HEK293 (cell line): ENCODE data around the gene SELENOI.

Experiments
- CTCF ChIA-PET: fragments of 350-600 bp; formaldehyde crosslinking; extraction: SDS; loops from one replicate; lab custom pipeline; 2021; ENCODE audit warnings: antibody characterized with exemption; lab: Yijun Ruan, JAX
- POLR2A ChIA-PET: fragments of 300-600 bp; formaldehyde crosslinking; extraction: SDS; loops from one replicate; lab custom pipeline; 2020; ENCODE audit warnings: antibody characterized with exemption, inconsistent platforms; lab: Yijun Ruan, JAX
- H3K27ac ChIP-seq: fragments of 200-500 bp; sonication (Bioruptor generic); 2 replicates; pipeline ENCODE4 v1.5.1; 2014; ENCODE audit warnings: low read depth, low read length, control low read depth, inconsistent platforms; ENCODE audit errors: extremely low read depth
- H3K36me3 ChIP-seq, 2 experiments: fragments of 200-500 bp in 1 of 2; sonication (Bioruptor generic) in 1 of 2; 1 replicate in 1 of 2; 2 replicates in 1 of 2; pipeline ENCODE4 v1.5.1; 2014 to 2017; ENCODE audit warnings: inconsistent platforms in 2 of 2, low read length in 2 of 2; ENCODE audit not compliant: control insufficient read depth in 2 of 2, insufficient read depth in 1 of 2
- H3K4me1 ChIP-seq: fragments of 200-500 bp; sonication (Bioruptor generic); 2 replicates; pipeline ENCODE4 v1.5.1; 2014; ENCODE audit warnings: mild to moderate bottlenecking, low read length, inconsistent platforms; ENCODE audit not compliant: control insufficient read depth, insufficient read depth
- H3K4me3 ChIP-seq: 2 replicates; pipeline ENCODE4 v1.5.1; 2011; ENCODE audit warnings: low read depth, mild to moderate bottlenecking, control low read depth, low read length, moderate library complexity
- H3K9me3 ChIP-seq: fragments of 200-500 bp; sonication (Bioruptor generic); 2 replicates; pipeline ENCODE4 v1.5.1; 2014; ENCODE audit warnings: low read depth, low read length, inconsistent platforms; ENCODE audit not compliant: control insufficient read depth, insufficient read depth
- GFI1B ChIP-seq: fragments of 450-650 bp; formaldehyde crosslinking; IDR thresholded peaks from 2 replicates; pipeline ENCODE4 v1.5.1; 2016; ENCODE audit warnings: missing biosample characterization, missing genetic modification characterization
- TSHZ1 ChIP-seq: fragments of 450-650 bp; formaldehyde crosslinking; IDR thresholded peaks from 2 replicates; pipeline ENCODE4 v1.5.1; 2016; ENCODE audit warnings: missing biosample characterization, missing genetic modification characterization, borderline replicate concordance
- ZBTB11 ChIP-seq: fragments of 450-650 bp; formaldehyde crosslinking; conservative IDR thresholded peaks from 2 replicates; pipeline ENCODE4 v1.5.1; 2016; ENCODE audit warnings: low read depth, missing biosample characterization, missing genetic modification characterization
- ZFHX2 ChIP-seq: fragments of 450-650 bp; formaldehyde crosslinking; conservative IDR thresholded peaks from 2 replicates; pipeline ENCODE4 v1.5.1; 2016; ENCODE audit warnings: missing biosample characterization, missing genetic modification characterization
- ZNF155 ChIP-seq: fragments of 450-650 bp; formaldehyde crosslinking; IDR thresholded peaks from 2 replicates; pipeline ENCODE4 v1.5.1; 2016; ENCODE audit warnings: missing biosample characterization, missing genetic modification characterization
- ZNF48 ChIP-seq: fragments of 450-650 bp; formaldehyde crosslinking; IDR thresholded peaks from 2 replicates; pipeline ENCODE4 v1.5.1; 2016; ENCODE audit warnings: missing biosample characterization, missing genetic modification characterization
- ZNF518A ChIP-seq: fragments of 450-650 bp; formaldehyde crosslinking; conservative IDR thresholded peaks from 2 replicates; pipeline ENCODE4 v1.5.1; 2016; ENCODE audit warnings: low read depth, missing biosample characterization, missing genetic modification characterization
- ZNF629 ChIP-seq: fragments of 450-650 bp; formaldehyde crosslinking; IDR thresholded peaks from 2 replicates; pipeline ENCODE4 v1.5.1; 2017; ENCODE audit warnings: missing biosample characterization, missing genetic modification characterization
- ZNF785 ChIP-seq: fragments of 450-650 bp; formaldehyde crosslinking; IDR thresholded peaks from 2 replicates; pipeline ENCODE4 v1.5.1; 2016; ENCODE audit warnings: missing biosample characterization, missing genetic modification characterization
- ZNF792 ChIP-seq: fragments of 450-650 bp; formaldehyde crosslinking; IDR thresholded peaks from 2 replicates; pipeline ENCODE4 v1.5.1; 2016; ENCODE audit warnings: missing biosample characterization, missing genetic modification characterization

The SELENOI gene

GRCh38 chr2:26335231-26335630 lies 10.7 kb upstream of the SELENOI start:
- POLR2A ChIA-PET, result no interaction called here
- H3K9me3 ChIP-seq, result no peaks in the 10 kb centered on the region

DNA sequence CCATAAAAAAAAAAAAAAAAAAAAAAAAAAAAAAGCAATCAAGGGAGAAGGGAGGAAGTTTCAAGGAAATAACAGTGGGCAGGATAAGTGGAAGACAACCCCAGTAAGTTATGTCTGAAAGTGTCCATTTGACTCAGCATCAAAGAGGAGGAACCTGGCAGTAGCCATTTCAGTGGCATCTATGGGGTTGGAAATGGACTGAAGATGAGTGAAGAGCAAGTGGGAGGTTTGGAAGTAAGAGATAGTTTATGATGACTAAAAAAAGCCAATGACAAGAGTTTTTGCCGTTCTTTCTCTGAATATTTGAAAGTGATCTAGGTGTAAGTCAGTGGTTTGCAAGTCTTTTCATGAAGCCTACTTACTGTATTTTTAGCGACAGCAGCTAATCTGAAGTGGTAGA lies 9.2 kb upstream of the SELENOI start:
- no peak overlapping the region for H3K4me3 ChIP-seq
- TF ChIP-seq ZBTB11 (tag by site-specific recombination), result no peak
- no peaks in the 10 kb centered on the region for H3K9me3 ChIP-seq
- ChIA-PET CTCF (interaction anchor here (0.6 kb wide), 2 partner anchors 11 to 78 kb away, joined by 3 read pairs; no protein-coding TSS in a partner anchor), POLR2A (no interaction called here)
- no peak overlapping the region for H3K27ac ChIP-seq
- H3K4me1 ChIP-seq, result no peaks in the 10 kb centered on the region
- H3K36me3 ChIP-seq, result no peaks in the 10 kb centered on the region

More at GRCh38 chr2:26335231-26335630, 10.7 kb upstream of the SELENOI start:
- H3K27ac ChIP-seq, result no peak overlapping the region
- no peaks in the 10 kb centered on the region for H3K36me3 ChIP-seq
- H3K4me1 ChIP-seq, result no peaks in the 10 kb centered on the region
- TF ChIP-seq ZNF785 (tag by site-specific recombination), result no peak
- no peak for TF ChIP-seq GFI1B
- TF ChIP-seq ZNF48 (tag by site-specific recombination), result no peak
- TF ChIP-seq ZFHX2, result no peak
- no peak for TF ChIP-seq ZNF155 (tag by site-specific recombination)
- TF ChIP-seq ZNF518A (tag by site-specific recombination), result no peak
- no peak for TF ChIP-seq TSHZ1 (tag by site-specific recombination)
- CTCF ChIA-PET, result interaction anchor here (1.0 kb wide), 1 partner anchor 243 kb away, joined by 3 read pairs; no protein-coding TSS in a partner anchor
- H3K4me3 ChIP-seq, result no peak overlapping the region

DNA sequence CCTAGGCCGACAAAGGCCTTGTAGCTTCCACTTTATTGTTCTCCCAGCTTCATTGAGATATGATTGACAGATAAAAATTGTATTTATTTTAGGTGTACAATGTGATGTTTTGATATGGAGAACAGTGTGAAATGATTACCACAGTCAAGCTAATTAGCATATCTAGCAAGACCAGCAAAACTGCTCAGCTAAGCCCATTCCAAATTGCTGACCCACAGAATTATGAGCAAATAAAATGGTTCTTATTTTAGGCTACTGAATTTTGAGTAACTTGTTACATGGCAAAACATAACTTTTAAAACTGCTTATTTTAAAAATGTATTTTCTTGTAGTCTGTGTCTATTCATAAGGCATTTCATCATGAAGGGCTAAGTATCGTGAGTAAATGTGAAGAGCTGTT lies 8.6 kb upstream of the SELENOI start:
- no peaks in the 10 kb centered on the region for H3K4me1 ChIP-seq
- TF ChIP-seq ZNF792 (no peak), ZNF629 (tag by site-specific recombination) (no peak)
- TF ChIP-seq, all 188 proteins: peak for 0
- no peaks in the 10 kb centered on the region for H3K9me3 ChIP-seq
- no peak overlapping the region for H3K27ac ChIP-seq
- CTCF ChIA-PET, result interaction anchor here (0.6 kb wide), 2 partner anchors 11 to 78 kb away, joined by 3 read pairs; no protein-coding TSS in a partner anchor
- no peaks in the 10 kb centered on the region for H3K36me3 ChIP-seq
- H3K4me3 ChIP-seq, result no peak overlapping the region
- POLR2A ChIA-PET, result no interaction called here
